HG02763 (cell line): ENCODE measurements around the gene C17orf67.

ENCODE experiments used
- ATAC-seq: cut with Tn5 transposase; IDR thresholded peaks from one replicate; pipeline ENCODE4 v1.9.1; 2021; ENCODE audit warnings: mild to moderate bottlenecking, moderate library complexity; ENCODE audit not compliant: unreplicated experiment

The C17orf67 gene

GRCh38 chr17:56809820-56810179 is 23.9 kb downstream of the C17orf67 start:
- ATAC-seq = no peak

DNA sequence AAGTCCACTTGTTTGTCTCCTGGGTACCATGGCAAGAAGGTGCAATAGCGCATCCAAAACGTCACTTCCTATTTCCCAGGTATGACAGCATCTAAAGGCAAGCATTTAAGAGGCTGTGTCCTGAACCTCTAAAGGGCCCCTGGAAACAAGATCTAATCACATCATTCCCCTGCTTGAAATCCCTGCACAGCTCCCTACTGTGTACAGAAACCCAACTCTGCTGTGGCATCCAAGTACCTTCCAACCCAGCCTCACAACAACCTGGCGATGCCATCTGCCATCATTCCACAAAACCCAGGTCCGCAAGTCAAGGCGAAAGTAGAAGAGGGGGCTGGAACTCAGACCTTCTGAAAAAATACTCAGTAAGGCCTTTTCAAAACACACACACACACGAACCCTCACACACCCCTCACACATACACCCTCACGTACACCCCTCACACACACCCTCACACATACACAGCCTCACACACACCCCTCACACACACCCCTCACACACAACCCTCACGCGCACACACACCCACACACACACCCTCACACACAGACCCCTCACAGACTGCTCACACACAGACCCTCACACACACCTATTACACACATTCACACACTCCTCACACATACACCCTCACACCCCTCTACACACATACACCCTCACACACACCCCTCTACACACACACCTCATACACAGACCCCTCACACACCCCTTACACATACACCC is 24.5 kb downstream of the C17orf67 start:
- no peak for ATAC-seq

DNA sequence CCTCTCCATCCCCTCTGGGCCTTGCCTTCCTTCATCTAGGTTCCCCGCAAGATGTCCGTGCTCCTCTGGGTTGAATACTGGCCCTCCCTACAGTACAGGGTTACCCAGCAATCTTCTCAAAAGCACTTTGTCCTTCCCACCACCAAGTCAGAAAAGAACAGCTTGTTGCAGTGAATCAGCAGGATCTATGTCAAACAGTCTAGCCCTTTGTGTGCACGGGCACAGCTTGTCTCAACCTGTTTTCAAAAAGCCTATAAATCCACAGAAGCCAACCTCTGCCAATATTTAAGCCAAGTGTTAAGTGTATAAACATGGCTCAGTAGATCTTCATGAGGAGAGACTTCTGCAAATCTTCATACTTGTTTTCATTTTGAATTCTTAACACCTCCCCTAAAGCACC is 25.2 kb downstream of the C17orf67 start:
- no peak for ATAC-seq

DNA sequence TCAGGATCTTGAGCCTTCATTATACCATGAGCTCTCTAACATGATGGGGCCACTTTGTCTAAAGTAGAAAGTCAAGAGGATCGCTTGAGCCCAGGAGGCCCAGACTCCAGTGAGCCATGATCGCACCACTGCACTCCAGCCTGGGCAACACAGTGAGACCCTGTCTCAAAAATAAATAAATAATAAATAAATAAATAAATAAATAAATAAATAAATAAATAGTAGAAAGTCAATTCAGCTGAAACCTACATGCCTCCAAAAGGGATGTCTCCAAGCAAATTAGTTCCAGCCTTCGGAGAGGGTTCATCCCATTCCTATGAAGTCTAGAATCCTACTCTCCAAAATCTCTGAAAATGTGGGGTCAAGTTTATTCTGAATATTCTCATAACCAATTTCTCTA is 26.0 kb downstream of the C17orf67 start:
- ATAC-seq = no peak

DNA sequence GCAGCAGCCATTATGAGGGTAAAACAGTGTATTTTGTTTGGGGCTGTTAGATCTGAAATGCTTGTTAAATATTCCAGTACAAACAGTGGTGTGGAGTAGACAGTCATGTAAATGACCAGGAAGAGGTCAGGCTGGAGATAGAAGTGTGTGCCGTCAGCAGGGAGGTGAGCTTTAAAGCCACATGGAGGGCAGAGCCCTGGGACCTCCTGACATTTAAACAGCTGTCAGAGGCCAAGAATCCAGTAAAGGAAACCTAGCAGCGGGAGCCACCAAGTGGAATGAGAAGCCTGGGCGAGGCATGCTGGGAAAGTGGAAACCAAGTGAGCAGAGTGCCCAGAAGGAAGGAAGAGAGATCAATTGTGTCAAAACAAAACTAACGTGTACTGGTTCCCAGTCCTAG is 26.8 kb downstream of the C17orf67 start:
- ATAC-seq = no peak

GRCh38 chr17:56804454-56804853 is 29.3 kb downstream of the C17orf67 start:
- no peak for ATAC-seq

DNA sequence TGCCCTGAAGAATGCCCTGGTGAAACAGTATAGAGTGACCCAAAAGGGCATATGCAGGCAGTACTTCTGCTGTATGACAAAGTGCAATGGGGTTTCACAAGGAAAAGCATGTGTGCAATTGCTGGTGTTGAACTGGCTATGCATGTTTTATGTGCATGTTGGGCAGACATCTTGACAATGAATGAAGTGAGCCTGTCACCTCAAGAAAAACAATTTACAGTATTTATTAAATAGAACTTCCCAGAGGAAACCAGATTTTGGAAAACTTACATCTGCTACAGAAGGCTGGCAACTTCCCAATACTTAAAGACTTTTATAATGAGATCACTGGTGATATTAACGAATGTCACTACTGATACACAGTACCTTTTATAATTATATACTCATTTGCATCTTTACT is 30.6 kb downstream of the C17orf67 start:
- ATAC-seq = no peak

GRCh38 chr17:56801459-56802178 is 32.1 kb downstream of the C17orf67 start:
- no peak for ATAC-seq

- ATAC-seq = no peak
Observed at GRCh38 chr17:56798916-56799315, 34.8 kb downstream of the C17orf67 start.

GRCh38 chr17:56796536-56796935 is 37.2 kb downstream of the C17orf67 start:
- no peak for ATAC-seq

GRCh38 chr17:56795221-56795865 is 38.4 kb downstream of the C17orf67 start:
- no peak for ATAC-seq

GRCh38 chr17:56793957-56794356 is 39.8 kb downstream of the C17orf67 start:
- no peak for ATAC-seq

- ATAC-seq = no peak
Observed at GRCh38 chr17:56793531-56793930, 40.2 kb downstream of the C17orf67 start.

- no peak for ATAC-seq
Observed at GRCh38 chr17:56792267-56792666, 41.5 kb downstream of the C17orf67 start.

GRCh38 chr17:56786989-56787482 is 46.7 kb downstream of the C17orf67 start:
- ATAC-seq = peak; percentile 75

GRCh38 chr17:56785997-56786680 is 47.6 kb downstream of the C17orf67 start:
- no peak for ATAC-seq

GRCh38 chr17:56785405-56785804 is 48.3 kb downstream of the C17orf67 start:
- ATAC-seq = no peak

DNA sequence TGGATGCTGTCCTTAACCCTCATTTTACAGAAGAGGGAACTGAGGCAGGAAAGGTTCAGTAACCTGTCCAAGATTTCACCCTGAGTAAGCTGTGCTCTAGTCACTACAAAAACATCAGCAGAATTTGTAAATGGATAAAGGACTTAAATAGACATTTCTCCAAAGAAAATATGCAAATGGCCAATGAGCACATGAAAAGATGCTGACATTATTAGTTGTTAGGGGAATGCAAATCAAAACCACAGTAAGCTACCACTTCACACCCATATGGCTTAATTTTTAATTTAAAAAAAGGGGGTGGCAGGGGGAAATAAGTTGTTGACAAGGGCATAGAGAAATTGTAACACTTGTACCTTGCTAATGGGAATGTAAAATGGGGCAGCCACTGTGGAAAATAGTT is 51.4 kb downstream of the C17orf67 start:
- no peak for ATAC-seq

DNA sequence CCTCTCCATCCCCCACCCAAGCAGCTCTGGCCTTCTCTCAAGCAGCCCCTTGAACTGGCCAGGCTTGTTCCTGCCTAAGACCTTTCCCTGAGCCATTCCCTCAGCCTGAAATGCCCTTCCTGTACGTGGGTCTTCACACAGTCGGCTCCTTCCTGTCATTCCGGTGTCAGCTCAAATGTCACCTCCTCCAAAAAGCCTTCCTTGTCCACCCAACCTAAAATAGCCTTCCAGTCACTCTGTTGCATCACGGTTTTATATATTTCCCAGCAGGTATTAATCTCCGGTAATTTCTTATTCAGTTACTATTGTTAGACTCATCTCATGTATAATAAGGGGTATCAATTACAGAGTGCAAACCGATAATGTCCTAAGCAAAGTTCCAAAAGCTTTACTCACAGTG is 51.8 kb downstream of the C17orf67 start:
- no peak for ATAC-seq

GRCh38 chr17:56779898-56780777 is 53.6 kb downstream of the C17orf67 start:
- peak; percentile 96 for ATAC-seq
